Thyroid gland (tissue), 4 donors: ENCODE results near the gene KRT14.

Experiments
- POLR2A ChIP-seq, 2 donors: fragments of 450-650 bp; IDR thresholded peaks; one replicate each; pipeline ENCODE4 v1.6.1; 2017; ENCODE audit warnings: antibody characterized with exemption in 2 of 2, mild to moderate bottlenecking in 2 of 2, moderate library complexity in 1 of 2
- TF ChIP-seq, protein P1 (sequence below), 6 experiments: fragments of 200-600 bp in 3 of 6; fragments of 450-650 bp in 3 of 6; sonication (generic) in 3 of 6; IDR thresholded peaks; one replicate each; pipeline ENCODE4 v1.5.1; 2016 to 2019; ENCODE audit warnings: antibody characterized with exemption in 6 of 6, mild to moderate bottlenecking in 2 of 6, inconsistent platforms in 1 of 6, moderate library complexity in 1 of 6

GRCh38 chr17:41580687-41581365 lies 5.9 kb downstream of the KRT14 start:
- TF ChIP-seq, protein P1, sequence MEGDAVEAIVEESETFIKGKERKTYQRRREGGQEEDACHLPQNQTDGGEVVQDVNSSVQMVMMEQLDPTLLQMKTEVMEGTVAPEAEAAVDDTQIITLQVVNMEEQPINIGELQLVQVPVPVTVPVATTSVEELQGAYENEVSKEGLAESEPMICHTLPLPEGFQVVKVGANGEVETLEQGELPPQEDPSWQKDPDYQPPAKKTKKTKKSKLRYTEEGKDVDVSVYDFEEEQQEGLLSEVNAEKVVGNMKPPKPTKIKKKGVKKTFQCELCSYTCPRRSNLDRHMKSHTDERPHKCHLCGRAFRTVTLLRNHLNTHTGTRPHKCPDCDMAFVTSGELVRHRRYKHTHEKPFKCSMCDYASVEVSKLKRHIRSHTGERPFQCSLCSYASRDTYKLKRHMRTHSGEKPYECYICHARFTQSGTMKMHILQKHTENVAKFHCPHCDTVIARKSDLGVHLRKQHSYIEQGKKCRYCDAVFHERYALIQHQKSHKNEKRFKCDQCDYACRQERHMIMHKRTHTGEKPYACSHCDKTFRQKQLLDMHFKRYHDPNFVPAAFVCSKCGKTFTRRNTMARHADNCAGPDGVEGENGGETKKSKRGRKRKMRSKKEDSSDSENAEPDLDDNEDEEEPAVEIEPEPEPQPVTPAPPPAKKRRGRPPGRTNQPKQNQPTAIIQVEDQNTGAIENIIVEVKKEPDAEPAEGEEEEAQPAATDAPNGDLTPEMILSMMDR (IDR thresholded peaks at IDR 0.05): no peak
- no peak for TF ChIP-seq POLR2A (IDR thresholded peaks at IDR 0.05)
